SK-N-SH treated with all-trans-retinoic acid at 6 μM for 48 hours (cell line): ENCODE data around the gene ZNF264.
"Not testable (repeated sequence)": the region's sequence is repeated elsewhere in the genome, so short reads cannot be mapped to it uniquely, and the experiment has no call there.

Experiments used
- ATAC-seq: fragments of 200-7000 bp; cut with Tn5 transposase; 3 replicates; pipeline ENCODE4 v1.9.1; 2020; ENCODE audit warnings: mild to moderate bottlenecking, moderate library complexity
- ARNTL ChIP-seq: fragments of 450-650 bp; formaldehyde crosslinking; IDR thresholded peaks from 2 replicates; pipeline ENCODE4 v1.5.0; 2020; ENCODE audit warnings: low read depth, mild to moderate bottlenecking, moderate library complexity, borderline replicate concordance
- GLIS3 ChIP-seq: fragments of 250-450 bp; sonication (Bioruptor Pico); IDR thresholded peaks from 2 replicates; pipeline ENCODE4 v1.5.0; 2020; ENCODE audit warnings: mild to moderate bottlenecking, moderate library complexity
- ISL1 ChIP-seq: fragments of 250-450 bp; sonication (Bioruptor Pico); IDR thresholded peaks from 2 replicates; pipeline ENCODE4 v2.1.2; 2022; ENCODE audit warnings: mild to moderate bottlenecking, moderate library complexity
- PPARA ChIP-seq: fragments of 250-450 bp; sonication (Bioruptor Pico); IDR thresholded peaks from 2 replicates; pipeline ENCODE4 v1.5.0; 2020; ENCODE audit warnings: mild to moderate bottlenecking, borderline replicate concordance
- SNAI2 ChIP-seq: fragments of 250-450 bp; sonication (Bioruptor Pico); IDR thresholded peaks from 2 replicates; pipeline ENCODE4 v1.5.0; 2020; ENCODE audit warnings: mild to moderate bottlenecking, moderate library complexity
- TCF4 ChIP-seq: fragments of 250-450 bp; sonication (Bioruptor Pico); IDR thresholded peaks from 2 replicates; pipeline ENCODE4 v1.8.0; 2021; ENCODE audit warnings: mild to moderate bottlenecking, moderate library complexity, borderline replicate concordance
- TOX ChIP-seq: fragments of 250-450 bp; sonication (Bioruptor Pico); IDR thresholded peaks from 2 replicates; pipeline ENCODE4 v1.8.0; 2021; ENCODE audit warnings: mild to moderate bottlenecking, moderate library complexity, borderline replicate concordance
- ZC3H10 ChIP-seq: fragments of 250-450 bp; sonication (Bioruptor Pico); IDR thresholded peaks from 2 replicates; pipeline ENCODE4 v1.5.1; 2021; ENCODE audit warnings: mild to moderate bottlenecking, moderate library complexity
- ZFP3 ChIP-seq: fragments of 250-450 bp; sonication (Bioruptor Pico); IDR thresholded peaks from 2 replicates; pipeline ENCODE4 v1.5.0; 2020; ENCODE audit warnings: mild to moderate bottlenecking, moderate library complexity
- ZFP30 ChIP-seq: fragments of 450-650 bp; formaldehyde crosslinking; IDR thresholded peaks from 2 replicates; pipeline ENCODE4 v1.5.0; 2022; ENCODE audit warnings: mild to moderate bottlenecking, moderate library complexity
- ZNF565 ChIP-seq: fragments of 450-650 bp; formaldehyde crosslinking; conservative IDR thresholded peaks from 2 replicates; pipeline ENCODE4 v1.5.0; 2020; ENCODE audit warnings: low read depth, mild to moderate bottlenecking, moderate library complexity
- ZNF8 ChIP-seq: fragments of 450-650 bp; formaldehyde crosslinking; IDR thresholded peaks from 2 replicates; pipeline ENCODE4 v1.5.0; 2020; ENCODE audit warnings: mild to moderate bottlenecking, moderate library complexity
- TF ChIP-seq, protein P1 (sequence below): fragments of 250-450 bp; sonication (Bioruptor Pico); IDR thresholded peaks from 2 replicates; pipeline ENCODE4 v1.5.1; 2021; ENCODE audit warnings: mild to moderate bottlenecking, moderate library complexity
- TF ChIP-seq, protein P2 (sequence below): fragments of 250-450 bp; sonication (Bioruptor Pico); IDR thresholded peaks from 2 replicates; pipeline ENCODE4 v1.8.0; 2020; ENCODE audit warnings: mild to moderate bottlenecking, moderate library complexity, borderline replicate concordance
- TF ChIP-seq, protein P3 (sequence below): fragments of 250-450 bp; sonication (Bioruptor Pico); IDR thresholded peaks from 2 replicates; pipeline ENCODE4 v1.8.0; 2021; ENCODE audit warnings: low read depth, mild to moderate bottlenecking, moderate library complexity, borderline replicate concordance
- TF ChIP-seq, protein P4 (sequence below): fragments of 250-450 bp; sonication (Bioruptor Pico); IDR thresholded peaks from 2 replicates; pipeline ENCODE4 v1.5.0; 2020; ENCODE audit warnings: mild to moderate bottlenecking, moderate library complexity

Gene ZNF264

DNA sequence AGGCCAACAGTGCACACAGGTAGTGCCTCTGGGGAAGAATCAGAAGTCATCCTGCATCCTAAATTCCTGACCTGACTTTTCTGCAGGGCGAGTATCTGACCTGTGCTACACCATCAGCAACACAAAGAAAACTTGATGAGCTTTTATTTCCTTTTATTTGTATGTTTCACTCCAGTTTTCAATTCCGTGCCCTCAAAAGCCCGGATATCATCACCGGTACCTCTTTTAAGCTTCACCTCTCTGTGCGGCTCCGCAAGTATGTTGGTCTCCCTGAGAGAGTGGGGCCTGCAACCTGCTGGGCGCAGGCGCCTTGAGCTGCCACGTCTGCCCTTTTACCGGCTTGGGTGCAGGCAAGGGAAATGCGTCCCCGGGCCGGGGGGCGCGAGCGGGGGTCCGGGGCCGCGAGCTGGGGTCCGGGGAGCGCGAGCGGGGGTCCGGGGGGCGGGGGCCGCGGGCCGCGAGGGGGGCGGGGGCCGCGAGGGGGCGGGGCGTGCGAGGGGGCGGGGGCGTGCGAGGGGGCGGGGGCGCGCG, 19.7 kb upstream of the ZNF264 start (continued):
- TF ChIP-seq ARNTL (CRISPR knock-in tag) = no peak
- TF ChIP-seq ISL1 (CRISPR knock-in tag) = no peak
- no peak for TF ChIP-seq TCF4
- TF ChIP-seq, protein P1, sequence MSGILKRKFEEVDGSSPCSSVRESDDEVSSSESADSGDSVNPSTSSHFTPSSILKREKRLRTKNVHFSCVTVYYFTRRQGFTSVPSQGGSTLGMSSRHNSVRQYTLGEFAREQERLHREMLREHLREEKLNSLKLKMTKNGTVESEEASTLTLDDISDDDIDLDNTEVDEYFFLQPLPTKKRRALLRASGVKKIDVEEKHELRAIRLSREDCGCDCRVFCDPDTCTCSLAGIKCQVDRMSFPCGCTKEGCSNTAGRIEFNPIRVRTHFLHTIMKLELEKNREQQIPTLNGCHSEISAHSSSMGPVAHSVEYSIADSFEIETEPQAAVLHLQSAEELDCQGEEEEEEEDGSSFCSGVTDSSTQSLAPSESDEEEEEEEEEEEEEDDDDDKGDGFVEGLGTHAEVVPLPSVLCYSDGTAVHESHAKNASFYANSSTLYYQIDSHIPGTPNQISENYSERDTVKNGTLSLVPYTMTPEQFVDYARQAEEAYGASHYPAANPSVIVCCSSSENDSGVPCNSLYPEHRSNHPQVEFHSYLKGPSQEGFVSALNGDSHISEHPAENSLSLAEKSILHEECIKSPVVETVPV (CRISPR knock-in tag) = no peak
- no peak for TF ChIP-seq ZNF565 (CRISPR knock-in tag)
- no peak for TF ChIP-seq SNAI2 (CRISPR knock-in tag)
- TF ChIP-seq ZC3H10 (CRISPR knock-in tag) = no peak

DNA sequence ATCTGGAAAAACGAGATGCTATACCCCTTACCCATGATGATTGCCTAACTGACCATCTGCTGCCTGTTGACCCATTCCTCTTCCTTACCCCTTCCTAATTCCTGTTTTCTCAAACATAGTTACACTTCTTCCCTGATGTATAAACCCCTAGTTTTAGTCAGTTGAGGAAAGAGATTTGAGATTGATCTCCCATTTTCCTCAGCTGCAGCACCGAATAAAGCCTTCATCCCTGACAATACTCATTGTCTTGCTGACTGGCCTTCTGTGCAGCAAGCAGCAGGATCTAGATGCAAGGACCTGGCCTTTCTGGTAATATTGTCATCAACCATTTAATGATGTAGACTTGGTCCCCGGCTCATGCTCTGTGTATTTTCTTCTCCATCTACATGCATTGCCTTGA, 999 bp upstream of the ZNF264 start:
- ATAC-seq = no peak
- TF ChIP-seq ZFP30 (CRISPR knock-in tag) = no peak
- TF ChIP-seq, protein P2, sequence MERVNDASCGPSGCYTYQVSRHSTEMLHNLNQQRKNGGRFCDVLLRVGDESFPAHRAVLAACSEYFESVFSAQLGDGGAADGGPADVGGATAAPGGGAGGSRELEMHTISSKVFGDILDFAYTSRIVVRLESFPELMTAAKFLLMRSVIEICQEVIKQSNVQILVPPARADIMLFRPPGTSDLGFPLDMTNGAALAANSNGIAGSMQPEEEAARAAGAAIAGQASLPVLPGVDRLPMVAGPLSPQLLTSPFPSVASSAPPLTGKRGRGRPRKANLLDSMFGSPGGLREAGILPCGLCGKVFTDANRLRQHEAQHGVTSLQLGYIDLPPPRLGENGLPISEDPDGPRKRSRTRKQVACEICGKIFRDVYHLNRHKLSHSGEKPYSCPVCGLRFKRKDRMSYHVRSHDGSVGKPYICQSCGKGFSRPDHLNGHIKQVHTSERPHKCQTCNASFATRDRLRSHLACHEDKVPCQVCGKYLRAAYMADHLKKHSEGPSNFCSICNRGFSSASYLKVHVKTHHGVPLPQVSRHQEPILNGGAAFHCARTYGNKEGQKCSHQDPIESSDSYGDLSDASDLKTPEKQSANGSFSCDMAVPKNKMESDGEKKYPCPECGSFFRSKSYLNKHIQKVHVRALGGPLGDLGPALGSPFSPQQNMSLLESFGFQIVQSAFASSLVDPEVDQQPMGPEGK (CRISPR knock-in tag) = no peak

DNA sequence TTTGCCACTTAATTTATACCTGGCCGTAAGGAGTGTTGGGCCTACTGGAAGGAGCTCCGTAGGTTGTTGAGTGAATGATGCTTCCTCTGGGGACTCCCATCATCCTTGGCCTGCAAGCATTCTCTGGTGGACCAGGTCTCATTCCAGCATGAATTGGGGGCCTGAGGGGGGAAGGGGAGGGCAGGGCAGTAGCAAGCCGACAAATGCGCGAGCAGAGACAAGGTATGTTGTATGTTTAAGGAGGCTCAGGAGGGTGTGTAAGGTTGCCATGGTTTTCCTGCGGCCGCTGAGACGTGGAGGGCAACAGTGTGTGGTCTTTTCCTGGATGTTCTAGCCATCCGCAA, 749 bp downstream of the ZNF264 start:
- TF ChIP-seq, protein P1 (CRISPR knock-in tag) = no peak
- no peak for TF ChIP-seq ZFP3
- ATAC-seq = peak; percentile 32

DNA sequence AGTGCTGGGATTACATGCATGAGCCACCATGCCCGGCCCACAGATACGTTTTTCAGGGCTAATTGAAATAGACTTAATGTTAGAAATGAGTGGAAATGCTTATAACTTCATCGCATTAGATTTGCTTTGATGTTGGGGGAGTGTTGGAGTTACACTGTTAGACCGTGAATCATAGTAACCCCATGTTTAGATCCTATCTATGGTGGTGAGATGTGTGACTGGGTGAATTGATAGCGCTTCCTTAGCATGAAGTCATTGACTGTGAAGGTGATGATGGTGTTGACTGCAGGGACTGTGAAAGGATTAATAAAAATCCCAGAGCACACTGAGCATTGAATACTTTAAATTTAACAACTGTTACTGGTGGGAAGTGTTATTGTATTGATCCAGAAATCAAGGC, 1.7 kb downstream of the ZNF264 start:
- no peak for ATAC-seq
- no peak for TF ChIP-seq PPARA (CRISPR knock-in tag)
- TF ChIP-seq TOX (CRISPR knock-in tag) = no peak
- TF ChIP-seq, protein P2 (CRISPR knock-in tag) = no peak
- no peak for TF ChIP-seq ZNF565 (CRISPR knock-in tag)
- no peak for TF ChIP-seq TCF4
- no peak for TF ChIP-seq GLIS3 (CRISPR knock-in tag)
- TF ChIP-seq, protein P3, sequence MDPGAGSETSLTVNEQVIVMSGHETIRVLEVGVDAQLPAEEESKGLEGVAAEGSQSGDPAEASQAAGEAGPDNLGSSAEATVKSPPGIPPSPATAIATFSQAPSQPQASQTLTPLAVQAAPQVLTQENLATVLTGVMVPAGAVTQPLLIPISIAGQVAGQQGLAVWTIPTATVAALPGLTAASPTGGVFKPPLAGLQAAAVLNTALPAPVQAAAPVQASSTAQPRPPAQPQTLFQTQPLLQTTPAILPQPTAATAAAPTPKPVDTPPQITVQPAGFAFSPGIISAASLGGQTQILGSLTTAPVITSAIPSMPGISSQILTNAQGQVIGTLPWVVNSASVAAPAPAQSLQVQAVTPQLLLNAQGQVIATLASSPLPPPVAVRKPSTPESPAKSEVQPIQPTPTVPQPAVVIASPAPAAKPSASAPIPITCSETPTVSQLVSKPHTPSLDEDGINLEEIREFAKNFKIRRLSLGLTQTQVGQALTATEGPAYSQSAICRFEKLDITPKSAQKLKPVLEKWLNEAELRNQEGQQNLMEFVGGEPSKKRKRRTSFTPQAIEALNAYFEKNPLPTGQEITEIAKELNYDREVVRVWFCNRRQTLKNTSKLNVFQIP = no peak
- TF ChIP-seq ZNF8 (CRISPR knock-in tag) = no peak
- TF ChIP-seq SNAI2 (CRISPR knock-in tag) = no peak
- TF ChIP-seq, protein P4, sequence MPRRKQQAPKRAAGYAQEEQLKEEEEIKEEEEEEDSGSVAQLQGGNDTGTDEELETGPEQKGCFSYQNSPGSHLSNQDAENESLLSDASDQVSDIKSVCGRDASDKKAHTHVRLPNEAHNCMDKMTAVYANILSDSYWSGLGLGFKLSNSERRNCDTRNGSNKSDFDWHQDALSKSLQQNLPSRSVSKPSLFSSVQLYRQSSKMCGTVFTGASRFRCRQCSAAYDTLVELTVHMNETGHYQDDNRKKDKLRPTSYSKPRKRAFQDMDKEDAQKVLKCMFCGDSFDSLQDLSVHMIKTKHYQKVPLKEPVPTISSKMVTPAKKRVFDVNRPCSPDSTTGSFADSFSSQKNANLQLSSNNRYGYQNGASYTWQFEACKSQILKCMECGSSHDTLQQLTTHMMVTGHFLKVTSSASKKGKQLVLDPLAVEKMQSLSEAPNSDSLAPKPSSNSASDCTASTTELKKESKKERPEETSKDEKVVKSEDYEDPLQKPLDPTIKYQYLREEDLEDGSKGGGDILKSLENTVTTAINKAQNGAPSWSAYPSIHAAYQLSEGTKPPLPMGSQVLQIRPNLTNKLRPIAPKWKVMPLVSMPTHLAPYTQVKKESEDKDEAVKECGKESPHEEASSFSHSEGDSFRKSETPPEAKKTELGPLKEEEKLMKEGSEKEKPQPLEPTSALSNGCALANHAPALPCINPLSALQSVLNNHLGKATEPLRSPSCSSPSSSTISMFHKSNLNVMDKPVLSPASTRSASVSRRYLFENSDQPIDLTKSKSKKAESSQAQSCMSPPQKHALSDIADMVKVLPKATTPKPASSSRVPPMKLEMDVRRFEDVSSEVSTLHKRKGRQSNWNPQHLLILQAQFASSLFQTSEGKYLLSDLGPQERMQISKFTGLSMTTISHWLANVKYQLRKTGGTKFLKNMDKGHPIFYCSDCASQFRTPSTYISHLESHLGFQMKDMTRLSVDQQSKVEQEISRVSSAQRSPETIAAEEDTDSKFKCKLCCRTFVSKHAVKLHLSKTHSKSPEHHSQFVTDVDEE (CRISPR knock-in tag) = no peak
- no peak for TF ChIP-seq ZC3H10 (CRISPR knock-in tag)

DNA sequence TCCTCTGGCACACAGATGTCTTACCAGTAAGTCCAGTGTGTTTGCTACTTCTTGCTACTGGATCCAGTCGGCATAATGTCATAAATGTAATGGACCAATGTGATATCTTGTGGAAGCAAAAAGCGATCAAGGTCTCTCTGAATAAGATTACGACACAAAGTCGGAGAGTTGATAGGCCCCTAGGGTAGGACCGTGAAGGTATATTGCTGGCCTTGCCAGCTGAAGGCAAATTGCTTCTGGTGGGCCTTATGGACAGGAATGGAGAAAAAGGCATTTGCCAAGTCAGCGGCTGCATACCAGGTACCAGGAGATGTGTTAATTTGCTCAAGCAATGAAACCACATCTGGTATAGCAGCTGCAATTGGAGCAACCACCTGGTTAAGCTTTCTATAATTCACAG, 6.6 kb downstream of the ZNF264 start:
- not testable (repeated sequence) for ATAC-seq
